Mesodermal cell (in vitro differentiated cells): Measurements from ENCODE around the gene CMIP.

Source experiments
- H3K27ac ChIP-seq: 2 replicates; pipeline ENCODE4 v1.7.0; 2013; ENCODE audit warnings: mild to moderate bottlenecking, low read depth, low read length, moderate library complexity; ENCODE audit not compliant: severe bottlenecking
- H3K36me3 ChIP-seq: 2 replicates; pipeline ENCODE4 v1.7.1; 2013; ENCODE audit warnings: mild to moderate bottlenecking, low read length, moderate library complexity; ENCODE audit not compliant: control insufficient read depth, insufficient read depth
- H3K4me1 ChIP-seq: one replicate; pipeline ENCODE4 v1.7.1; 2013; ENCODE audit warnings: mild to moderate bottlenecking, low read length; ENCODE audit not compliant: insufficient read depth, control insufficient read depth, poor library complexity, severe bottlenecking
- H3K4me3 ChIP-seq: 2 replicates; pipeline ENCODE4 v1.7.0; 2013; ENCODE audit warnings: low read length, control low read depth, mild to moderate bottlenecking; ENCODE audit not compliant: insufficient read depth, poor library complexity, severe bottlenecking; ENCODE audit errors: extremely low read depth
- H3K9me3 ChIP-seq: 2 replicates; pipeline ENCODE4 v1.7.1; 2013; ENCODE audit warnings: mild to moderate bottlenecking, low read length, moderate library complexity; ENCODE audit not compliant: control insufficient read depth
- WGBS, 2 experiments: methylation state at CpG; one replicate each; pipeline ENCODE4 v1.1.5; 2013; ENCODE audit warnings: missing lambda C conversion rate in 2 of 2; ENCODE audit not compliant: insufficient coverage in 2 of 2; 5-methylcytosine and 5-hydroxymethylcytosine counted together

Gene CMIP

GRCh38 chr16:81696166-81696960 is 251.8 kb downstream of the CMIP start:
- H3K36me3 ChIP-seq, result peaks cover 78% of the 10 kb centered on the region
- H3K4me3 ChIP-seq, result no peak overlapping the region
- no peaks in the 10 kb centered on the region for H3K9me3 ChIP-seq
- peak overlapping the region; percentile 36 for H3K27ac ChIP-seq
- WGBS, 2 experiments, result 90 to 97% methylated on average over 17 to 19 of the region's 22 CpGs
- H3K4me1 ChIP-seq, result peaks cover 33% of the 10 kb centered on the region

DNA sequence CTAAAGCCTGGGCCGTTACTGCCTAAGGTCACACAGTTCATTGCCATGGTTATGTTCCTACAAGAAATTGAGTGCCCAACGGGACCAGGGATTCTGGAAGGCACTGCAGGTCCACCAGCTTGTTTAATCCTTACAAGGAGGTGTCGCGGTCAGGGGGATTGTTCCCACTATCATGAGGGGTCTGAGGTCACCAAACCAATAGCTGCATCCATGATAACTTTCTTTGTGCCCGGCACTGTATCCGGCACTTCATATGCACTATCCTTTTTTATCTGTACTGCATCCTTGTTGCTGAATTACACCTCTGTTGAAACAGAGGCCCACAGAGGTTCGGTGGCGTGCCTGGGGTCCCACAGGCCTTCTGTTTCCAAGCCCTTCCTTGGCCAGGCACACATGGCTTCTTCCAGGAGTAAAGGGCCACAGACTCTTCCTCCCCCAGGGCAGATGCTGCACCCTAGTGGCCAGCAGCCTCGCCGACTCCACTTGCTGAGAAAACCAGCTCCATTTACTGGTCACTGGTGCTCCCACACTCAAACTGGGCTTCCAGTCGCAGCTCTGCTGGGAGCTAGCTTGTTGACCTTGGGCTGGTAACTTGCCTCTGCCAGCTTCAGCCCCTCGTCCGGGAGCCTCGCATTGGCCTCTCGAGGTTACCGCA is 252.5 kb downstream of the CMIP start:
- Histone ChIP-seq H3K27ac (peak overlapping the region; percentile 36), H3K9me3 (no peaks in the 10 kb centered on the region), H3K36me3 (peaks cover 78% of the 10 kb centered on the region), H3K4me1 (peaks cover 30% of the 10 kb centered on the region), H3K4me3 (no peak overlapping the region)
- whole genome bisulfite sequencing, 2 experiments, result 90% methylated on average over 12 to 16 of the region's 16 CpGs

GRCh38 chr16:81697616-81698309 is 253.2 kb downstream of the CMIP start:
- Histone ChIP-seq H3K4me3 (no peak overlapping the region), H3K27ac (peak overlapping the region; percentile 25), H3K9me3 (no peaks in the 10 kb centered on the region), H3K36me3 (peaks cover 78% of the 10 kb centered on the region), H3K4me1 (peaks cover 24% of the 10 kb centered on the region)
- 93 to 97% methylated on average over 24 to 29 of the region's 36 CpGs for WGBS, 2 experiments

DNA sequence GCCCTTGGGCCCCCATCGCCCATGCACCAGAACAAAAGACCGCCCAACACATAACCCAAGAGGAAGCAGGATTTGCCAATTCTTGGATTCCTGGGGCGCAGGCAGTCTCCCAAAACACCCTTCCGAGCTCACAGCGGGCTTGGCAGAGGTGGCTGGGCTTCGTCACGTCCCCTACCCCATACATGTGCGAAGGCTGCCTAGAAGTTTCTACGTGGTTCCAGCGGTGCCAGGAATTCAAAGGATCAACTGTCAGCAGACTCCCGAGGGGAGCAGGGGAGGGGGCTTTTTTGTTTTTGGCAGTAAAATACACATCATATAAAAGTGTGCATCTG is 253.7 kb downstream of the CMIP start:
- no peak overlapping the region for H3K4me3 ChIP-seq
- peak overlapping the region; percentile 25 for H3K27ac ChIP-seq
- H3K36me3 ChIP-seq, result peaks cover 78% of the 10 kb centered on the region
- WGBS, 2 experiments, result 92 to 93% methylated on average over 8 of the region's 11 CpGs
- no peaks in the 10 kb centered on the region for H3K9me3 ChIP-seq
- peaks cover 22% of the 10 kb centered on the region for H3K4me1 ChIP-seq

DNA sequence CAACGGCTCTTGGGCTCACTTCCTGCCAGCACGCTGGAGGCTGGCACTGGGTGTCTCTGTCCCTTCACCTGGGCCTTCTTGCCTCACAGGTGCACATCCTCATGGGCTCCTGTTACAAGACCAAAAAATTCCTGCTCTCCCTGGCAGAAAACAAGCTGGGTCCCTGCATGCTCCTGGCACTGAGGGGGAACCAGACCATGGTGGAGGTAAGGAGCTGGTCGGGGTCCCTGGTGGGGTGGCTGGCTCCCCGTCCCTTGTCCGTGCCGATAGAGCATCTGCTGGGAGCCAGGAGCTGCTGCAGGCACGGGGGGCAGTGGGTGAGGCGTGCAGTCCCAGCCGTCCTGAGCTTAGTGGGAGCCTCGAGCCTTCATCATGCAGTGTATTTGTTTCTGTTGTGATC is 255.0 kb downstream of the CMIP start:
- no peaks in the 10 kb centered on the region for H3K9me3 ChIP-seq
- no peak overlapping the region for H3K27ac ChIP-seq
- H3K4me1 ChIP-seq, result peaks cover 13% of the 10 kb centered on the region
- H3K4me3 ChIP-seq, result no peak overlapping the region
- WGBS, 2 experiments, result 97 to 100% methylated on average over 3 to 10 of the region's 10 CpGs
- peaks cover 65% of the 10 kb centered on the region for H3K36me3 ChIP-seq

DNA sequence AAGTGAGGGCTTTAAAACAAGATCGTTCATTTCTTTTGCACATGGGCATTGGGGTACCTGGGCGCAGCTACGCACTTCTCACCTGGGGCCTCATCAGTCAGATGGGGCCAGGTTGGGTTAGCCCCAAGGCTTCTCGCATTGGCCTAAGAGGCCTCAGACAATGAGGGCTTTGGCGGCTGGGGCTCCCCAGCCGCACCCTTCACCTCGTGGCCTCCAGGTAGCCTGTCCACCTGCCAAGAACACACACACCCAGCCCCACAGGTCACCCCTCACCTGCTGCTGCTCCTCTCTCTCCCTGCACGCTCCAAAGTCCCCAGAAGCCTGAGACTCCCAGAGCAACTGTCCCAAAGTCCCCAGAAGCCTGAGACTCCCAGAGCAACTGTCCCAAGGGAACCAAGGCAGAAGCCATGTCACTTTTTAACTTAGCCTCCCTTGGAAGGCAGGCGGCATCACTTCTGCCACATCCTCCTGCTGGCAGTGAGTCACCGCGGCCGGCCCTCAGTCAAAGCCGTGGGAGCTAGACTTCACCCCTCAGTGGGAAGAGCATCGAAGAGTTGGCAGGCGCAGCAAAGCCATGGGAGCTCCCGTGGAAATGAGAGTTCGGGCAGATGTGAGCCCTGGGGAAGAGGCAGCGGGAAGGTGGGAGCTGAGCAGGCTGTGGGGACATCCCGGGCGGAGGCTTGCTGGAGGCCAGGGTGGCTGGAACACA is 255.6 kb downstream of the CMIP start:
- Histone ChIP-seq H3K36me3 (peaks cover 67% of the 10 kb centered on the region), H3K27ac (no peak overlapping the region), H3K4me1 (peaks cover 13% of the 10 kb centered on the region), H3K4me3 (no peak overlapping the region), H3K9me3 (no peaks in the 10 kb centered on the region)
- WGBS, 2 experiments, result 95 to 96% methylated on average over 19 to 20 of the region's 20 CpGs

DNA sequence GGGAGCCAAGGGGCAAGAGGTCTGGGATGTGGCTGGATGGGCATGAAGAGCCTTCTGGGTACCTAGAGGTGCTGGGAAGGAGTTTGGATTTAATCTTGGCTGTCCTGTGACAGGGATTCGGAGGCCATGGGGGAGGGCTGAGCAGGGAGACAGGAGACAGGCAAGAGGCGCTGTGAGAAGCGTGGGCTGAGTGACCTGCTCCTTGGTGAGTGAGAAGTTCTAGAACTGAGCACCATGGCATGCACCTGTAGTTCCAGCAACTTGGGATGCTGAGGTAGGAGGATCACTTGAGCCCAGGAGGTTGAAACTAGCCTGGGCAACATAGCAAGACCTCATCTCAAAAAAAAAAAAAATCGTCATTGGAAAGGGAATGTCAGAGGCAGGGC is 256.2 kb downstream of the CMIP start:
- H3K4me3 ChIP-seq, result no peak overlapping the region
- H3K36me3 ChIP-seq, result peaks cover 73% of the 10 kb centered on the region
- H3K27ac ChIP-seq, result no peak overlapping the region
- no peaks in the 10 kb centered on the region for H3K9me3 ChIP-seq
- WGBS, 2 experiments, result 90 to 96% methylated on average over 2 to 3 of the region's 4 CpGs
- peaks cover 17% of the 10 kb centered on the region for H3K4me1 ChIP-seq

- Histone ChIP-seq H3K4me1 (peaks cover 23% of the 10 kb centered on the region), H3K9me3 (no peaks in the 10 kb centered on the region), H3K4me3 (no peak overlapping the region), H3K27ac (no peak overlapping the region), H3K36me3 (peaks cover 79% of the 10 kb centered on the region)
- WGBS, 2 experiments, result 93% methylated on average over 17 to 19 of the region's 20 CpGs
These were observed 256.8 kb downstream of the CMIP start for GRCh38 chr16:81701296-81701970.

DNA sequence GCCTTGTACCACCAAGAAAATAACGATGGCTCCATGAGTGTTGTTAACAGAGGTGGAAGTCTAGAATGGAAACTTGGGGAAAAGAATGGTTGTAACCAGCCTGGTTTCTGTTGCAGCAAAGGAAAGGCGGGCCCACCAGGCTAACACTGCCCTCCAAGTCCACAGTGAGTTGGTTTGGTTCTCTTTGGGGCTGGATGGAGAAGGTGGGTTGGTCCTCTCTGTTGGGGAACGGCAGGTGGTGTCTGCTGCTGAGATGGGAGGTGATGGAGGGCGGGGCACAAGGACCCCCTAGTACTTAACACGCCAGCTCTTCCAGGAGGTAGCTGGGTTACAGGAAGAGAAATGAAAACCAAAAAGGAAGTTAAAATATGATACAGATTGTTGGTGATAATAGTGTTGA is 257.9 kb downstream of the CMIP start:
- Histone ChIP-seq H3K27ac (no peak overlapping the region), H3K9me3 (no peaks in the 10 kb centered on the region), H3K4me1 (peaks cover 34% of the 10 kb centered on the region), H3K36me3 (peaks cover 81% of the 10 kb centered on the region), H3K4me3 (no peak overlapping the region)
- WGBS, 2 experiments, result 92 to 97% methylated on average over 5 of the region's 5 CpGs
